Measurements from ENCODE around the gene EOMES.
"Not testable (repeated sequence)": the region's sequence is repeated elsewhere in the genome, so short reads cannot be mapped to it uniquely, and the experiment has no call there.

EOMES gene

GRCh38 chr3:27721717-27722564 lies at the start of gene EOMES:
Gene EOMES (minus strand): TSS chr3:27722323. CDS start chr3:27722294, 29 bp downstream.
- peak; percentile 57 for DNase-seq

DNA sequence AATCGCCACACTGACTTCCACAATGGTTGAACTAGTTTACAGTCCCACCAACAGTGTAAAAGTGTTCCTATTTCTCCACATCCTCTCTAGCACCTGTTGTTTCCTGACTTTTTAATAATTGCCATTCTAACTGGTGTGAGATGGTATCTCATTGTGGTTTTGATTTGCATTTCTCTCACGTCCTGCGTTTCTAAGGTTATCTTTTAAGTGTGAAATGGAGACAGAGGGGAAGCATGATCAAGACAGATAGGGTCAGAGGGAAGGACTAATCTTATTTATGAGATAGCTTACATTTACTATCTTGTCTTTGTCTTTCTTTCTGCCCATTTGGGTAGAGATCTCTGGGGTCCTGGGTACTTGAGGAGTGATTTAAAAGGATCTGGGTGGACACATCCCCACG lies 48.3 kb upstream of the EOMES start:
- not testable (repeated sequence) for DNase-seq

DNA sequence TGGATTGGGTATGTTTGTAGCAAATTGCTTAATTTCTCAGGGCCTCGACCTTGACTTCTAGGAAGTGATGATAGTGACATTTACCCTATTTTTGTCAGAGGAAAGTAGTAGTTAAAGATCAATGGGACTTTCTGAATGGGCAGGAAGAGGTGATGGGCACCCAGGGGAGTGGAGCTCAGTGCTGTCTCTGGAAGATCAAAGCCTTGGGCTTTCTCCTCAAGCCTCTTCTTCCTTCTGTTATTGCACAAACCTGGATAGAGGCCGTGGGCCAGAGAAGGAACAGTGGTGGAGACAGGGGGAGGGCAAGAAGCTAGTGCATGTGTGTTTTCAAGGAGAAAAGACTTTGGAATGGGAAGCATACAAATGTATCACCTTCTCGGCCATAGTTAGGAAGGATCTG lies 44.9 kb upstream of the EOMES start:
- no peak for DNase-seq

- no peak for DNase-seq
Observed at GRCh38 chr3:27758083-27758482, 36.0 kb upstream of the EOMES start.

GRCh38 chr3:27756877-27757276 lies 34.8 kb upstream of the EOMES start:
- DNase-seq = no peak

DNA sequence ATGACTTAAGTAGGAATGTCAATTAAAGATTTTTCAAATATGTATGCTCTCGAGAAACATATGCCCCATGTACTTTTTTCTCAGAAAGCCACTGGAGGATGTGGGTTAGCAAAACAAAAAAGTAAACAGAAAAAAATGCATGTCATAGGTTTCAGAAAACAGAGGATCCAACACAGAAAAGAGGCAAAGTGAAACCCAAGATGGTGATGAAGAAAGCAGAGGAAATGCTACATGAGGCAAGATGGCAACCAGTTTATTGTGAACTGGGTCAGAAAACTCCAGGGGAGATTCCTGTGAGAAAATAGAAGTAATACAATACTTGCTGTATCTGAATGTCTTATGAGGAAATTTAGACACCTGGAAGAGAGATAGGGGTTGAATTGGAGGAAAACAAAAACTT lies 30.8 kb upstream of the EOMES start:
- DNase-seq = no peak

DNA sequence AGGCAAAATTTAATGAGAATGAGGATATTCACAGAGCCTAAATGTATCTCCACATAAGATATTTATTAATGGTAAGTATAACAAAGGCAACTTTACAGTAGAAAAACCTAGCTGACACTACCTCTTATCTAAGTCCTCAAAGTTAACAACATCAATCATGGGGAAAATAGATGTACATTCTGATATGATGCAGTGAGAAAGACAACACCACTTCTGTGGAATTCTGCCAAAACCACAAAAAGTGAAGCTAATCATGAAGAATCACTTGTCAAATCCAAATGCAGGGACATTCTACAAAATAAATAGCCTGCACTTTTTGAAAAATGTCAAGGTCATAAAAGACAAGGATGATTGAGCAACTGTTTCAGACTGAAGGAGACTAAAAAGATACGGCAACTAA lies 27.5 kb upstream of the EOMES start:
- no peak for DNase-seq

DNA sequence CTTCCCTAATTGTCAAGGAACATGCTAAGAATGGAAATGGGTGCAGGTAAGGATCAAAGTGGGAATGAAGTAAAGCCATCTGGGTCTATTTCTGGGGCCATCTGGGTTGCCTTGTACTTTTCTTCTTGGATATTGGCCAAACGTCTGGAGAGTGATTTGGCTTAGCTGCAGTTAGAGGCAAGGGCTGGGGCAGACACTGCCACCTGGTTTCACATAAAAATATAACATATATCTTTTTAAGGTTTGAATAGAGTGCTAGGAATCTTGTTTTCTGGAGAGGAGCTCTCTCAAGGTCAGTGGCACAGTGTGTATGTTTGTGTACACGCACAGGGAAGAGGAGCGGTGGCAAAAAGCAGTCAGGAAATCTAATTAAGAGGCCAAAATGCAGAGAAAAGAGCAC lies 24.7 kb upstream of the EOMES start:
- no peak for DNase-seq

GRCh38 chr3:27740854-27741253 lies 18.7 kb upstream of the EOMES start:
- no peak for DNase-seq

GRCh38 chr3:27737091-27737490 lies 15.0 kb upstream of the EOMES start:
- no peak for DNase-seq

- no peak for DNase-seq
Observed at GRCh38 chr3:27730774-27731659, 8.9 kb upstream of the EOMES start.

DNA sequence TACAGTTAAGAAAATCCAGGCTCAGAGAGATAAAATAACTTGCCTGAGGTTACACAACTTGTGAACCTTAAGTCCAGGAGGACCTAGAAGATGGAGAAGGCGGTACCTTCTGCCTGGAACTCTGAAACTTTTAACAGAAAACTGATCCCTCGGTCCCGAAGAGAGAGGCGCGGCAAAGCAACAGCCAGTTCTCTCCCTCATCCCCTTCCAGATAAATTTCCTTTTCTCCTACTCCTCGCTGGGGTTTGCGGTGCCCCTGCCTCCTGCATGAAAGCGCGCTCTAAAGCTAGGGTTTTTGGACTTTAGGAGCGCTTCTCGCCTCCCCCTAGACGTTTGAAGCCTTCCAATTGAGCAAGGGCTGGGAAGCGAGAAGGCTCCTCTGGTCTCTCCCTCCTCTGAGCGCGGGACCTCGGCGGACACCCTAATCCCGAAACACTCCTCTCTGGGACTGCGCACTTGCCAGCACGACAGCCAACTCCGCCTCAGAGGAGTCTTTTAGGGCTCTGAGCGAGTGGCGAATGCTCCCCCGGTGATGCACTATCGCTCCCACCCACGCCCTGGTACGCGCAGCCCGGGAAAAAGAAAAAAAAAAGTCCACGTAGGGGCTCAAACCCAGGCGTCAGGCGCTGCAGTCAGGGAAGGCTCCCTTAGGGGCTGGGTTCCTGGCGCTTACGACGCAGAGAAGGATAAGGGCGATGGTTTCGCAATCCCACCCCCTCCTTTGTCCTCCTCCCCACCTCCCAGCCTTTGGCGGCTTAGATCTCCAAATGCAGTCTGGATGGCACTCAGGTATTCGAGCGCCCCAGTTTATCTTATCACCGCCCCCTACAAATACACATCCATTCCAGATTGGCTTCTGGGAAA lies 7.9 kb upstream of the EOMES start:
- DNase-seq = no peak

GRCh38 chr3:27729325-27729724 lies 7.2 kb upstream of the EOMES start:
- no peak for DNase-seq

- DNase-seq = no peak
Observed at GRCh38 chr3:27728195-27729087, 6.3 kb upstream of the EOMES start.

DNA sequence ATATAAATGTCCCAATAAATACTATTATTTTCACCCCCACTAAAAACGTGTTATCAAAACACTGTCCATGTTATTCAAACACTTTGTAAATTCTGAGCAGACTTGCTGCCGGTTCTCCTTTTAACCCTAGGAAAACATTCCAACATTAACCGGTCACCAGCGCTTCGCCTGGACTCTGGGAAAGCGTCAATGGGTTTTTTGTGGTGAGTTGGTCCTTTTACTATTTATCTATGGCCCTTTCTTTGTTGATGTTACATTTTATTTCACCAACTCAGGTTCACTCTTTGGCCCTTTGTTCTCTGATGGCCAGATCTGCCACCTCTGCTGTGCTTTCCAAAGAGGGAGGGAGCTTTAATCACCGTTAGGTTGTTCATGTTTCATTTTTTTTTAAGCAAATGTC lies 4.1 kb upstream of the EOMES start:
- no peak for DNase-seq

GRCh38 chr3:27724459-27725197 lies 2.5 kb upstream of the EOMES start:
- DNase-seq = no peak

DNA sequence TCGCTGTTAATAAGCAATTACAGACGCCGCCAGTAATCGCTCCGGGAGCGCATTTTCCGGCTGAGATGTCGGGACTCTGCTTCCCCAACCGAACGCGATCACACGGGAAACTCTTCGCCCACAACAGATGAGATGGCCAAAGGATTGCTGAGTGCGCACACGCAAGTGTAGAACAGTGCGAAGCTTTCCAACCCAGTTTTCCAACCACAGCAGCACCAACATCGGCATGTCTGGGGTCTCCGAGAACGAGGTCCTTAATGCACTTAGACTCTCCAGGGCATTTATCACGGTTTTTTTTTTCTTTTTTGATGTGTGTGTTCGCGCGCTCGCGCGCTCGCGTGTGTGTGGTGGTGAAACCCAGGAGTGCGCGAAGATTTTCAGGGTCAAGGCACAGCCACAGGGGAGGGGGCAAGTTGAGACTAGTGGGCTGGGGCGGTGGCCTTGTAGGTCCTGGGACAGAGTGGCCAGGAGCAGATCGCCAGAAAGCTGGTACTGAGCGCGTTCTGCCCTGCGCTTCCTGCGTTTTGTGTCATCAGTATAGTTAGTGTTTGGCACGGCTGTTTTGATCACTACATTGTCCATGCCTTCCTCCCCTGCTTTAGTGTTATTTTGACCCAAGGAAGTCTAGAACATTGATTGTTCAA lies 1.8 kb upstream of the EOMES start:
- no peak for DNase-seq

DNA sequence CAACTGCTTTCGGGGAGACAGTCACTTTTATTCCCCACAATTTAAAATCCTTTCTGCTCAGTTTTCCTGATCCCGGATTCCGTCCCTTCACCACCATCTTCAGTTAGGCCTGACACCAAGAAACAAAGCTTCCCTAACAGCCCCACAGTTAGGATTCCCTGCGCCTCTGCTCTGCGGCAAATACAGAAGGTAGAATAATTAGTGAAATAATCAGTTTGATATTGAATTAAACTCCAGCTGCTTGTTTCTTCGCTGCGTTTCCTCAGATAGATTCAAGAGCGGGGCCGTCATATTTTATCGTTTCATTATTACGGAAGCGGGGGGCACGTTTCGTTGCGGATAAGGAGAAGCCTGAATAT lies 1.3 kb upstream of the EOMES start:
- no peak for DNase-seq

GRCh38 chr3:27723001-27723445 lies 900 bp upstream of the EOMES start:
- no peak for DNase-seq

DNA sequence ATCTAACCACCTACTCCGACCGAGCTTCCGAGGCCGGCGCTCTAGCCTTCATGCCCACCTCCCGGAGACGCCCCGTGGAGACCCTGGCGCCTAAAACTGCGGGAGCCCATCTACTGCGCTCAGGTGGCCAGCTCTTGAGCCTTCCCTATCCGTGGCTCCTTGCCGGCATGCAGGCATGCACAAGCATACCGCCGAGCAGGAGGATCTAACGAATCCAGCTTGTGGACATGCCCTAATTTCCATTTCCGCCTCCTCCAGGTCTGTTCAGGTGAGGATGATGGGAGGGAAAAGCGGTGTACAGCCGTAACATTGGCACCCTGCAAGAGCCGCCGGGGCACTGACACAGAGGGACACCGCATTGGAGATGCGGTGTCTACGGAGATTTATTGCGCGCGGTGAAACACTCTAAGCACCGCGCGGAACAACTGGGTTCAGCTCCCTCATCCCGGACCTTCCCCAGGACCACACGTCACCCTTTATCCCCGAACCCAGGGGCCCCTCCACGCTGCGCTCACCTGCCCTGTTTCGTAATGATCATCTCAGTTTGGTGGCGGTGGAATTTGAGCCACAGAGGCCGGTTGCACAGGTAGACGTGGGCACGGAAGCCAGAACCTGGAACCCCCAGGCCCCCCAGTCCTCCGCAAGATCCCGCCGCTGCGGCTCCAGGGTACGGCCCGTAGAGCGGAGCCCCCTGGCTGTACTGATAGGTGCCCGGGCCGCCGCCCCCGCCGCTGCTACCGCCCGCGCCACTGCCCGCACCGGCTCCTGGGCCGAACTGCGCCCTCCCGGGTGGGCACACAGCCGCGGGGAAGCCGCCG lies 1.0 kb downstream of the EOMES start:
- no peak for DNase-seq
